Endothelial cell of umbilical vein (primary cell): ENCODE measurements around the gene PDGFRB. TPM values are rescaled to one million over a fixed set of nuclear protein-coding genes. Genes with fewer than 3 reads are reported as not detected.

Experiments
- BruUV-seq: library from RNA; stranded (reverse); fragments of 400-500 nt; replicated peaks from 2 replicates; lab custom pipeline; 2021; lab: Mats Ljungman, UMichigan
- CTCF ChIA-PET: fragments of 300-600, 350-600 bp; sonication (Branson Sonifier 250); formaldehyde crosslinking; loops from one replicate; lab custom pipeline; 2021; ENCODE audit warnings: antibody characterized with exemption, inconsistent platforms; lab: Charles Lee
- POLR2A ChIA-PET: fragments of 300-600, 350-600 bp; sonication (Branson Sonifier 250); formaldehyde crosslinking; loops from one replicate; lab custom pipeline; 2021; ENCODE audit warnings: antibody characterized with exemption, inconsistent platforms; lab: Charles Lee
- DNase-seq: peaks from one replicate; pipeline ENCODE4 v3.0.0-alpha.2; 2011; ENCODE audit warnings: low read depth, low spot score
- FAIRE-seq: peaks from 2 replicates; lab custom pipeline; 2011; peaks lifted over from hg19 to GRCh38; lab: Jason Lieb, UNC
- H2AFZ ChIP-seq: 2 replicates; pipeline ENCODE4 v1.6.0; 2012; ENCODE audit warnings: low read depth, low read length, control low read depth, inconsistent platforms
- H3K27ac ChIP-seq: 2 replicates; pipeline ENCODE4 v1.5.1; 2011; ENCODE audit warnings: low read depth, mild to moderate bottlenecking, control low read depth, low read length, moderate library complexity; ENCODE audit not compliant: insufficient read depth
- H3K27me3 ChIP-seq, 2 experiments: 2 replicates each; pipeline versions ENCODE4 v1.6.0 to v1.6.1; 2011; ENCODE audit warnings: low read length in 2 of 2, mixed read lengths in 1 of 2; ENCODE audit not compliant: control insufficient read depth in 2 of 2, insufficient read depth in 2 of 2
- H3K36me3 ChIP-seq, 2 experiments: 2 replicates in 1 of 2; 3 replicates in 1 of 2; pipeline ENCODE4 v1.5.1; 2011; ENCODE audit warnings: low read length in 2 of 2, mild to moderate bottlenecking in 1 of 2, moderate library complexity in 1 of 2; ENCODE audit not compliant: control insufficient read depth in 2 of 2, insufficient read depth in 2 of 2; ENCODE audit errors: extremely low read depth in 1 of 2
- H3K4me1 ChIP-seq: 3 replicates; pipeline ENCODE4 v1.5.1; 2011; ENCODE audit warnings: mild to moderate bottlenecking, low read length; ENCODE audit not compliant: control insufficient read depth, insufficient read depth; ENCODE audit errors: extremely low read depth
- H3K4me2 ChIP-seq: 2 replicates; pipeline ENCODE4 v1.6.1; 2011; ENCODE audit warnings: low read length, control low read depth, mixed read lengths; ENCODE audit not compliant: insufficient read depth
- H3K4me3 ChIP-seq, 3 experiments: fragments of 200-600 bp in 1 of 3; sonication (generic), shearing (Covaris generic) in 1 of 3; replicated peaks in 1 of 3; 2 replicates each; pipeline ENCODE4 v1.5.1; 2011 to 2016; ENCODE audit warnings: control low read depth in 3 of 3, low read length in 3 of 3, mild to moderate bottlenecking in 2 of 3, inconsistent platforms in 1 of 3, low read depth in 1 of 3, moderate library complexity in 1 of 3; ENCODE audit not compliant: insufficient read depth in 1 of 3
- H3K79me2 ChIP-seq: 2 replicates; pipeline ENCODE4 v1.6.0; 2012; ENCODE audit warnings: low read length, inconsistent platforms; ENCODE audit not compliant: control insufficient read depth, insufficient read depth
- H3K9ac ChIP-seq: replicated peaks from 2 replicates; pipeline ENCODE3; 2011; ENCODE audit warnings: low read length, control low read depth; ENCODE audit not compliant: insufficient read depth; ENCODE audit errors: extremely low read depth
- H3K9me1 ChIP-seq: replicated peaks from 3 replicates; pipeline ENCODE4 v1.6.0; 2011; ENCODE audit warnings: mild to moderate bottlenecking, low read length; ENCODE audit not compliant: control insufficient read depth, insufficient read depth; ENCODE audit errors: extremely low read depth
- H3K9me3 ChIP-seq: replicated peaks from 2 replicates; pipeline ENCODE4 v1.5.1; 2012; ENCODE audit warnings: low read length, inconsistent platforms; ENCODE audit not compliant: control insufficient read depth, insufficient read depth
- H4K20me1 ChIP-seq: replicated peaks from 2 replicates; pipeline ENCODE3; 2011; ENCODE audit warnings: mild to moderate bottlenecking, low read length; ENCODE audit not compliant: control insufficient read depth, insufficient read depth; ENCODE audit errors: extremely low read depth
- EZH2 ChIP-seq: IDR thresholded peaks from 2 replicates; pipeline ENCODE4 v1.6.1; 2012; ENCODE audit warnings: borderline replicate concordance, low read depth, mild to moderate bottlenecking, moderate library complexity, low read length, inconsistent platforms; ENCODE audit not compliant: severe bottlenecking
- MAX ChIP-seq: IDR thresholded peaks from 2 replicates; pipeline ENCODE4 v1.6.1; 2011; ENCODE audit not compliant: insufficient read depth, insufficient read length
- POLR2AphosphoS5 ChIP-seq: IDR thresholded peaks from 2 replicates; pipeline ENCODE4 v1.6.1; 2012; ENCODE audit warnings: low read depth, mild to moderate bottlenecking, control low read depth, low read length, moderate library complexity; ENCODE audit not compliant: insufficient read depth
- dilution Hi-C: fragments of 300-500 bp; cut with MboI; formaldehyde crosslinking; loops from one replicate; pipeline ENCODE4 v1.15.0; 2019; ENCODE audit warnings: low sequenced_read_pairs; ENCODE audit not compliant: extremely low pct_ligation_motif_present
- intact Hi-C: fragments of 100-400 bp; cut with micrococcal nuclease; formaldehyde crosslinking; loops from one replicate; pipeline ENCODE4 v1.10.0; 2022
- polyA plus RNA-seq, 4 experiments: library from polyadenylated mRNA; depleted of rRNA in 3 of 4; stranded (reverse) in 3 of 4; unstranded in 1 of 4; fragments of >200 nt; gene quantifications; 2 replicates each; pipeline versions ENCODE4 v1.2.1 to v1.2.3, GENCODE V29; 2011 to 2012; ENCODE audit warnings: missing spikeins in 1 of 4
- total RNA-seq: library from RNA; stranded (reverse); gene quantifications from 2 replicates; pipeline ENCODE4 v1.2.3, GENCODE V29; 2021

Gene PDGFRB
- total and polyA plus RNA-seq, 2 donors (not counting 3 experiments of a cell fraction or from before 2014, with no cell fraction given): 1.4 to 1.7 TPM

DNA sequence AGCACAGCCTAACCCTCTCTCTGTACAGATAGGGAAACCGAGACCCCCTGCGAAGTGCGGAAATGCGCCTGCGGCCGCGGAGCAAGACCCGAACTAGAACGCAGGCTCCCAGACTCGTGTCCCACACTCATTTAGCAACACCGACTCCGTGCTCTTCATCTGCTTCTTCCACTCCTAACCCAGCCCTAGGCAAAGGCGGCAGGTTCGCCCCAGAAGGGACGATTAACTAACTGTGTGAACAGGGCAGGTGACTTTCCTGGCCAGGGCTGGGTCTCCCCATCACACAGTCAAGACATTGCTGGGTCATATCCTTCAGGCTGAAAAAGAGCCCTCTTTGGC, 11.8 kb upstream of the PDGFRB start:
- H3K36me3 ChIP-seq: no peaks in the 10 kb centered on the region
- dilution Hi-C loops (no loop called here), intact Hi-C loops (no loop called here)
- no peak overlapping the region for H3K9ac ChIP-seq
- no peak overlapping the region for H3K4me3 ChIP-seq
- H3K79me2 ChIP-seq: no peaks in the 10 kb centered on the region
- H3K4me1 ChIP-seq: no peaks in the 10 kb centered on the region
- H4K20me1 ChIP-seq: no peaks in the 10 kb centered on the region
- no peak overlapping the region for H2AFZ ChIP-seq
- FAIRE-seq (no peak), DNase-seq (no peak)
- TF ChIP-seq EZH2: peak; percentile 64
- no peak for TF ChIP-seq POLR2AphosphoS5
- ChIA-PET CTCF (no interaction called here), POLR2A (no interaction called here)
- peaks cover 41 to 42% of the 10 kb centered on the region in 2 experiments for H3K27me3 ChIP-seq
- H3K9me1 ChIP-seq: no peaks in the 10 kb centered on the region
- H3K27ac ChIP-seq: no peak overlapping the region
- no peaks in the 10 kb centered on the region for H3K9me3 ChIP-seq
- no peak overlapping the region for H3K4me2 ChIP-seq
- BruUV-seq: no TSS peak

DNA sequence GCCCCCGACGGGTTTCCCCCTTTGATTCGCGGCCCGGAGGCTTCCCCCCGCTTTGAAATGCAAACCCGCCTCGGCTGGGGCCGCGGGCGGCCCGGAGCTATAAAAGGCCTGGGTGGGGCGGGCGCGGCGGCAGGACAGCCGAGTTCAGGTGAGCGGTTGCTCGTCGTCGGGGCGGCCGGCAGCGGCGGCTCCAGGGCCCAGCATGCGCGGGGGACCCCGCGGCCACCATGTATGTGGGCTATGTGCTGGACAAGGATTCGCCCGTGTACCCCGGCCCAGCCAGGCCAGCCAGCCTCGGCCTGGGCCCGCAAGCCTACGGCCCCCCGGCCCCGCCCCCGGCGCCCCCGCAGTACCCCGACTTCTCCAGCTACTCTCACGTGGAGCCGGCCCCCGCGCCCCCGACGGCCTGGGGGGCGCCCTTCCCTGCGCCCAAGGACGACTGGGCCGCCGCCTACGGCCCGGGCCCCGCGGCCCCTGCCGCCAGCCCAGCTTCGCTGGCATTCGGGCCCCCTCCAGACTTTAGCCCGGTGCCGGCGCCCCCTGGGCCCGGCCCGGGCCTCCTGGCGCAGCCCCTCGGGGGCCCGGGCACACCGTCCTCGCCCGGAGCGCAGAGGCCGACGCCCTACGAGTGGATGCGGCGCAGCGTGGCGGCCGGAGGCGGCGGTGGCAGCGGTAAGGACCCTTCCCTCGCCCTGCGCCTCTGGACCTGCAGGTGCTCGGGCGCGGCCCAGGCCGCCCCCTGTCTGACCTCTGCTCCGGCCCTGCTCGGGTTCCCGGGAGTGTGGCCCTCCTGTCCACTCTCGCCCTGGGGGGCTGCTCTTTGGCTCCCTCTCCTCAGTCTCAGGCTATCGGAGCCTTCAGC, 11.2 kb upstream of the PDGFRB start, which contains the start of gene CDX1:
CDX1 (plus strand) TSS at position 129 of the 862 bp plus-strand sequence; CDS start at position 228, 99 bp downstream.
- intact Hi-C loops: no loop called here
- POLR2A ChIA-PET: no interaction called here
- H4K20me1 ChIP-seq: no peaks in the 10 kb centered on the region
- CTCF ChIA-PET: interaction anchor here (0.9 to 1.4 kb wide), 2 partner anchors 26 to 51 kb away, joined by 3 read pairs; no protein-coding TSS in a partner anchor
- H3K4me1 ChIP-seq: no peaks in the 10 kb centered on the region
- H3K36me3 ChIP-seq: no peaks in the 10 kb centered on the region
- no peaks in the 10 kb centered on the region for H3K9me3 ChIP-seq
- DNase-seq (no peak), FAIRE-seq (no peak)
- dilution Hi-C loops: no loop called here
- no peak within 1 kb of the TSS for H3K9ac ChIP-seq
- H3K4me3 ChIP-seq: no peak within 1 kb of the TSS
- peaks cover 40 to 41% of the 10 kb centered on the region in 2 experiments for H3K27me3 ChIP-seq
- no peaks in the 10 kb centered on the region for H3K9me1 ChIP-seq
- no peak within 1 kb of the TSS for H3K4me2 ChIP-seq
- H3K27ac ChIP-seq: no peak within 1 kb of the TSS
- TF ChIP-seq EZH2 (peak; percentile 98), MAX (no peak)
- no peak within 1 kb of the TSS for H2AFZ ChIP-seq
- BruUV-seq: no TSS peak
- H3K79me2 ChIP-seq: no peaks in the 10 kb centered on the region
